Osteocyte (in vitro differentiated cells): ENCODE data around the gene RUVBL1. TPM values are rescaled to one million over a fixed set of nuclear protein-coding genes. Genes with fewer than 3 reads are reported as not detected.

Experiments
- DNase-seq: peaks from one replicate; pipeline ENCODE4 v3.0.0; 2021; ENCODE audit warnings: mixed read lengths; ENCODE audit not compliant: unreplicated experiment; ENCODE audit errors: extremely low spot score
- H3K27ac Mint-ChIP-seq: one replicate; pipeline ENCODE4 v1.8.0; 2021; ENCODE audit warnings: mild to moderate bottlenecking, mixed read lengths; ENCODE audit not compliant: unreplicated experiment
- H3K27me3 Mint-ChIP-seq: one replicate; pipeline ENCODE4 v1.8.0; 2021; ENCODE audit warnings: mixed read lengths; ENCODE audit not compliant: unreplicated experiment
- H3K36me3 Mint-ChIP-seq: one replicate; pipeline ENCODE4 v1.8.0; 2021; ENCODE audit warnings: mixed read lengths; ENCODE audit not compliant: unreplicated experiment
- H3K4me1 Mint-ChIP-seq: one replicate; pipeline ENCODE4 v1.8.0; 2021; ENCODE audit warnings: mixed read lengths; ENCODE audit not compliant: unreplicated experiment
- H3K4me3 Mint-ChIP-seq: one replicate; pipeline ENCODE4 v1.8.0; 2021; ENCODE audit warnings: mild to moderate bottlenecking, moderate library complexity, mixed read lengths; ENCODE audit not compliant: unreplicated experiment
- H3K9me3 Mint-ChIP-seq: one replicate; pipeline ENCODE4 v1.8.0; 2021; ENCODE audit warnings: mixed read lengths; ENCODE audit not compliant: unreplicated experiment
- total RNA-seq: library from RNA; stranded (reverse); gene quantifications from 2 replicates; pipeline ENCODE4 v1.2.1, GENCODE V29; 2021
- TF ChIP-seq, protein P1 (sequence below): fragments of 200-600 bp; sonication (generic); IDR thresholded peaks from 2 replicates; pipeline ENCODE4 v1.5.0; 2021; ENCODE audit warnings: antibody characterized with exemption, mild to moderate bottlenecking, moderate library complexity

The RUVBL1 gene
- total RNA-seq, 1 donor from 2014 or later, result 34.3 TPM

DNA sequence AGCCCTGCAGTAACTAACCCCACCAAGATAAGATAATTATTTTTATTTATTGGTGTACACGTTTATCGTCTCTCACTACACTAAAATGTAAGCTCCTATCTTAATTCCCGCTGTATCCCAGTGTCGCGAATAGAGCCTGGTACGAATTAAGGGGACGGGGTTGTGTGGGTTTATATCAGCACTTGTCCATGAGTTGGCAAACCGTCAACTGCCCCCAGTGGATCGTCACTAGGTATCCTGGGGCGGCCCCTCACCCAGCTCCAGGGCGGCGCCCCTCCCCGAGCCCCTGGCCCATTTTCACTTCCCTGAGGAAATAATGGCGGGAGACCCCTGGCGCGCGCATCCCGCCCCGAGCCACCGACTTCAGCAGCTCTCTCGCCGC, 465 bp downstream of the RUVBL1 start:
- DNase-seq, result no peak
- Mint-ChIP-seq H3K4me3 (peak overlapping the region; percentile 96), H3K27me3 (no peaks in the 10 kb centered on the region), H3K9me3 (peaks cover 6% of the 10 kb centered on the region), H3K36me3 (no peaks in the 10 kb centered on the region), H3K27ac (peak overlapping the region; percentile 97), H3K4me1 (peaks cover 19% of the 10 kb centered on the region)
- TF ChIP-seq, protein P1, sequence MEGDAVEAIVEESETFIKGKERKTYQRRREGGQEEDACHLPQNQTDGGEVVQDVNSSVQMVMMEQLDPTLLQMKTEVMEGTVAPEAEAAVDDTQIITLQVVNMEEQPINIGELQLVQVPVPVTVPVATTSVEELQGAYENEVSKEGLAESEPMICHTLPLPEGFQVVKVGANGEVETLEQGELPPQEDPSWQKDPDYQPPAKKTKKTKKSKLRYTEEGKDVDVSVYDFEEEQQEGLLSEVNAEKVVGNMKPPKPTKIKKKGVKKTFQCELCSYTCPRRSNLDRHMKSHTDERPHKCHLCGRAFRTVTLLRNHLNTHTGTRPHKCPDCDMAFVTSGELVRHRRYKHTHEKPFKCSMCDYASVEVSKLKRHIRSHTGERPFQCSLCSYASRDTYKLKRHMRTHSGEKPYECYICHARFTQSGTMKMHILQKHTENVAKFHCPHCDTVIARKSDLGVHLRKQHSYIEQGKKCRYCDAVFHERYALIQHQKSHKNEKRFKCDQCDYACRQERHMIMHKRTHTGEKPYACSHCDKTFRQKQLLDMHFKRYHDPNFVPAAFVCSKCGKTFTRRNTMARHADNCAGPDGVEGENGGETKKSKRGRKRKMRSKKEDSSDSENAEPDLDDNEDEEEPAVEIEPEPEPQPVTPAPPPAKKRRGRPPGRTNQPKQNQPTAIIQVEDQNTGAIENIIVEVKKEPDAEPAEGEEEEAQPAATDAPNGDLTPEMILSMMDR, result no peak

DNA sequence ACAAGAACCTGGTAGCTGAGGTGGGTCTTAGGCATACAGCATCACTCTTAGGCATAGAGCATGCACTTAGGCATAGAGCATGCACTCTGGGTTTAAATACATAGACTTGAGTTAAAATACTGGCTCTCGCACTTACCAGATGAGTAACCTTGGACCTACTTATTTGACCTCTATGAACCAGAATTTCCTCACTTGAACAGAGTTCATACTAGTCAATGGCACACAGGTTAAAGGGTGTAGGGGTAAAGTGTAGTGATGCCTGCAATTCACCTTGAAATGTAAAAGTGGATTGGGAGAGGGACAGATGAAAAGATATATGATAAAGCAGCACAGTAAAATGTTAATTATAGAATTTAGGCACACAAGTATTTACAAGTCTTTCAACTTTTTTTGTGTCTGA, 1.6 kb downstream of the RUVBL1 start:
- DNase-seq, result no peak
- Mint-ChIP-seq H3K4me1 (peaks cover 19% of the 10 kb centered on the region), H3K36me3 (peaks cover 4% of the 10 kb centered on the region), H3K4me3 (peak overlapping the region; percentile 44), H3K27me3 (no peaks in the 10 kb centered on the region), H3K9me3 (peaks cover 6% of the 10 kb centered on the region), H3K27ac (no peak overlapping the region)
- TF ChIP-seq, protein P1, result no peak

DNA sequence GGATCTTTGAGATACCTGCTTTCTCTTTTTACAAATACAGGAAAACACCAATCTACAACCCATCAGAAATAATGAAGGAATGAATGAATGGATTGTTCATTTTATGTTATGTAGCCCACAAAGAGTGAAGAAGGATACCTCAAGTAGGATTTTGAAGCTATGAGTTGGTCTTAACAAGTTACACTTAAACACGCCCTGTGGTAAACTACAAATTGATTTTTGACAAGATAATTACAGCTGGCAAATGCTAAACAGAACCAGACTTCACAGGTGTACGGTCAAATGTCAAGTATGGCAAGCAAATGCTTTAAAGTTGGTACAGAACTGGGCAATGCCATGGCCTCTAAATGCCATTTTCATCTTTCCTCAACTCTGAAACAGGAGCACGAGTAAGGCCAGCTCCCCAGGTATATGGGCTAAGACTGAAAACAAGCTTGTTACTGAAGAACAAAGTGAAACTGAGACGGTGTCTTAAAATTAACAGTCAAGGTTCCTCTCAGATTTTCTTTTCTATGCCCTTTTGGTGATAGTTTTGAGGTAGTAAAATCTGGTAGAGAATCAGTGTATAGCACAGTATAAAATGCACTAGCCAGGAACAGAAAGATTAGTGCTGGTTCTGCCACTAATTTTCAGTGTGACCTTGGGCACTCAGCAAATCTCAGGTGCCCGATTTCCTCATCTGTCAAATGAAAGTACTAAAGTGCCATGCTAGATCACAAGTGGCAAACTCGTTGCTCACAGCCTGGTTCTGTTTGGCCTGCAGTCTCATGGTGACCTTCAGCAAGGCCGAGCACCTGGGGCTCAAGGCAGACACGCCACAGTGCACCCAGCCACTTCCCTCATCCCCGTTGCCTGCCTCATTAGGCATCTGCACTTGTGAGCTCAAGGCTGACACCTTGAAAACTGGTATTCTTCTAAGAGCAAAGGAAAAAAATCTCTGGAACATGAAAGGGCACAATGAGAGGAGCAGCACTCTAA, 9.5 kb downstream of the RUVBL1 start:
- Mint-ChIP-seq H3K4me3 (no peak overlapping the region), H3K27ac (no peak overlapping the region), H3K4me1 (peaks cover 33% of the 10 kb centered on the region), H3K36me3 (peaks cover 21% of the 10 kb centered on the region), H3K9me3 (no peaks in the 10 kb centered on the region), H3K27me3 (no peaks in the 10 kb centered on the region)
- no peak for DNase-seq
- TF ChIP-seq, protein P1, result no peak

DNA sequence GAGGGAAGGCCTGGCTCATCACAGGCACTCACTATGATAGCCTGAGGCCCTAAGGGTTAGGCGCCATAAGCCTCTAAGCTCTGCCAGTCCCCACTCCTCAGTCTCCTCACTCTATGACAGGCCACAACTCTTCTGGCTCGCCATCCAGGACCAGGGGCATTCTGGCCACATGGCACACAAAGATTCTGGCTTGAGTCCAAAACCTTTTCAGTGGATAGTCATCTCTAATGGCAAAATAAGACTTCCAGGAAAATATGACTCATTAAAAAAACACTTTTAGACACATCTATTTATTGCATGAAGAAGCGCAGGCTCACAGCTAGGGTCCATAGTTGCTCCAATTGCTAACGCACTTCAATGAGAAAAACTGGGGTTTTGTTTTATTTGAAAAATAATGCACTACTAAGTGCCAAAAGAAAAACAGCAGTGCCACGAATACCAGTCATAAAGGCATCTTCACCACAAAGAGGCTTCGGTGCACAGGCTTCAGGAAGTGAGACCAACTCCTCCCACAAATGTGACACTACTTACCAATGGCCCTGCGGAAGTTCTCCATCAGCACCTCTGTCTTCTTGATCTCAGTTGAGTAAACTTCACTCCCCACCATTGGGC, 11.1 kb downstream of the RUVBL1 start:
- TF ChIP-seq, protein P1, result peak; percentile 26
- H3K27ac Mint-ChIP-seq, result peak overlapping the region; percentile 96
- H3K36me3 Mint-ChIP-seq, result peaks cover 23% of the 10 kb centered on the region

DNA sequence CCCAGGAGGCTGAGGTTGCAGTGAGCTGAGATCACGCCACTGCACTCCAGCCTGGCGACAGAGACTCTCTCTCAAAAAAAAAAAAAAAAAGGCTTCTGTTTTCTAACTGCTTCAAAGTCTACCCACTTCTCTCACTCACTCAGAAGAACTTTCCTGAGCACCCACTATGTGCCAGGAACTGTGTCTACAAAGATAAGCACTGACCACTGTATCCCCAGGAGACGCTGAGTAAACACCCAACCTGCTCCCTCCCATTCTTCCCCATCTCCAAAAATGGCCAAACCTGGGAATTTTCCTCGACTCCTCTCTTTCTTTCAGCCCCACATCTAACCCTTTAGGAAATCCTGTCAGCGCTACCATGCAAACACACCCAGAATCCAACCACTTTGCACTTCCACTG, 12.5 kb downstream of the RUVBL1 start:
- Mint-ChIP-seq H3K36me3 (peaks cover 29% of the 10 kb centered on the region), H3K9me3 (no peaks in the 10 kb centered on the region), H3K4me1 (peaks cover 33% of the 10 kb centered on the region), H3K27ac (peak overlapping the region; percentile 96), H3K4me3 (no peak overlapping the region), H3K27me3 (no peaks in the 10 kb centered on the region)
- no peak for DNase-seq
- TF ChIP-seq, protein P1, result no peak

More for the DNA sequence above, 11.1 kb downstream of the RUVBL1 start:
- no peaks in the 10 kb centered on the region for H3K9me3 Mint-ChIP-seq
- H3K4me1 Mint-ChIP-seq, result peaks cover 33% of the 10 kb centered on the region
- H3K4me3 Mint-ChIP-seq, result peak overlapping the region; percentile 36
- DNase-seq, result no peak
- H3K27me3 Mint-ChIP-seq, result no peaks in the 10 kb centered on the region
